Activated T-cell treated with anti-CD3 and anti-CD28 coated beads, Interleukin-2, amount 50 U/mL, for 48 hours (primary cell): Measurements from ENCODE around the gene CTDNEP1.

Experiments used
- DNase-seq, 2 experiments: peaks; one replicate each; pipeline ENCODE4 v3.0.0-alpha.2; 2020

The CTDNEP1 gene

GRCh38 chr17:7279448-7279847 is 27.9 kb upstream of the CTDNEP1 start:
- DNase-seq: no peak

- DNase-seq: no peak
Measured at GRCh38 chr17:7266784-7267183, 15.2 kb upstream of the CTDNEP1 start.

GRCh38 chr17:7263801-7264078 is 12.2 kb upstream of the CTDNEP1 start:
- no peak for DNase-seq

- DNase-seq: no peak
Measured at GRCh38 chr17:7262935-7263800, 11.6 kb upstream of the CTDNEP1 start.

DNA sequence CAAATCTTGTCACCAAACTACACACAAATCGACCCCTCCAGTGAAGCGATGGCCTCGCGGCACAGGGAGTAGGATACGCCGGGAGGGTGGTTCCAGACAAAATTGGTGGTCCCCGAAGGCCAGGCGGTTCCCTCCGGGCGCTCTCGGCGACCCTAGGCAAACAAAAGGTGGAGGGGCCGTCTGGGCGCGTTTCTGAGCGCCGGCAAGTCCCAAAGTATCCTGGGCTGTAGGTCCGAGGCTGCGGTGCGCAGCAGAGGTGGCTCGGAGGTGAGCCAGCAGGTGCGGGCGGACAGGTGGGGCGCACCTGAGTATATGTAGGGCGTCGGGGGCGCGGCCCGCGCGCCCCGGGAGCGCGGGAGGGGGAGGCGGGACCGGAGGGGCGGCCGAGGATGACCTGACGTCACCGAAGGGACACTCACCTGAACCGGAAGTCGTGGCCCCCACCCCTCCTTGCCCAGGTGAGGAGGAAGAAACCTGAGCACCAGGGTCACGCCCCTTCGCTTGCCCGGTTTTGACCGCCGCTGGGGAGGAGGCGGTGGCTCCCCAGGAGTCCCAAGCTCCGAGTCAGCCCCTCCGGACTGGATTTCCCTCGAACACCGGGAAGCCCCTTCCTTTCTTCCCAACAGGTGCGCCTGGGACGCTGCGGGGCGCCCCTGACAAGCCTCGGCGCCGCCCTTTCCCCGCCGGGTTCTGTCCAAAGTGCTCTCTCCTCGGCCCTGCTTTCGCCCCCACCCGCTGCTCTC is 10.8 kb upstream of the CTDNEP1 start, which contains the start of gene CLDN7:
Gene CLDN7, minus strand, starts transcription at position 287 of the 743 bp plus-strand sequence. CDS start 435 bp downstream, outside the sequence.
- DNase-seq: no peak

GRCh38 chr17:7261379-7262191 is 10.1 kb upstream of the CTDNEP1 start:
- DNase-seq: peak in 1 of 2 experiments; percentile 50

GRCh38 chr17:7260651-7261378 is 9.3 kb upstream of the CTDNEP1 start:
- peak; percentile 49 to 62 for DNase-seq

DNA sequence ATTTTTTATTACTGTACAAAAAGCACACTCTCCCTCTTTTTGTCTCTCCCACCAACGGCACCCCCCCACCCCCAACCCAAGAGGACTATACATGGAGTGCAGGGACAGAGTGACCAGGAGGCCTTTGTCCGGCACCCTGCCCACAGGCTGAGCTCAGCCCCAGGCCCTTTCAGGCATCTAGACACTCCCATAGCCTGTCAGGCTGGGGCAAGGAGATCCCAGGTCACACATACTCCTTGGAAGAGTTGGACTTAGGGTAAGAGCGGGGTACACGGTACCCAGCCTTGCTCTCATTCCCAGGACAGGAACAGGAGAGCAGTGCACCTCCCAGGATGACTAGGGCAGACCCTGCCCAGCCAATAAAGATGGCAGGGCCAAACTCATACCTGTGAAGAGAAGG is 8.6 kb upstream of the CTDNEP1 start:
- no peak for DNase-seq

DNA sequence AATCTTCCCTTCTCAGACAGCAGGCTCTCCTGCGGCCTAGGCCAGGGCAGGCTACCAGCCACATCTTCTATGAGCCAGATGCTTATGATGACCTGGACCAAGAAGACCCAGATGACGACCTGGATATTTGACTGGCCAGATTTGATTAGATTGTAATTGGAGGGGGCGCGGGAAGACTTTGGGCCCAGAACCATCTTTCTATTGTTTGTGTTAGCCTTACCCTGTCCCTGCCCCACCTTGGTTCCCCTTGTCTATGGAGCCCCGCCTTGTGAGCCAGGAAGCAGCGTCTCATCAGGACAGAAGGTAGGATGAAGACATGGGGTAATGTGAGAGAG is 8.0 kb upstream of the CTDNEP1 start:
- DNase-seq: no peak

DNA sequence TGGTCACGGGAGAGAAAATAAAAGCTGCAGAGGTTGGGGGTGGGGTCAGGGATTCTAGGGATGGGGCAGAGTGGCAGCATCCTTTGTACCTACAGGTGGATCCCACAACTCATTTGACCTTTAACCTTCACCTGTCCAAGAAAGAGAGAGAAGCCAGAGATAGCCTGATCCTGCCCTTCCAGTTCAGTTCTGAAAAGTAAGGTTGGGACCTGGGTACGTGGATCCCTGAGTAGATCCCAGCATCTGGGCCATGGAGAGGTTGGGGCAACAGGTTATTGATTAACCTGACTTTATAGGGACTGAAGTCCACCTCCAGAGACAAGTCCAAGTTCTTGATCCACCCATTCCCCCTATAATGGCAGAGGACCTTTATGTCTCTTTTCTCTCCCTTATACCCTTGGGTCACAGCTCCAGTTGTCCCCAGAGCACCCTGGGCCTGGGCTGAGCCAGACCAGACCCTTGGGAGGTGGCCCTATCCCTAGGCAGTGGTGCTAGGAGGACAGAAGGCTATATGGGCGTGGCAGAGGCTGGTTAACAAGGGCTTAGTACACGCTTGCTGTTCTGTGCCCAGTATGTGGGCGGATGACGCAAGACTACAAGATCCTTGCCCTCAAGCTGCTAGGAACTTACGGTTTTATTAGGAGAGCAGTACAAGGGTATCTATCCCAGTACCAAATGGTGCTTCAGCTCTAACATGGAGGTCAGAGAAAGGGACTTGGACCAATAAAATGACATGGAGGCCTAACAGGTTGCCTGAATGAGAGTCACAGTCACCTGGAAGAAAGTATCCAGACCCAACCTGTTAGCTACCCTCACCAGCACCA is 7.4 kb upstream of the CTDNEP1 start:
- DNase-seq: peak; percentile 36 to 52

DNA sequence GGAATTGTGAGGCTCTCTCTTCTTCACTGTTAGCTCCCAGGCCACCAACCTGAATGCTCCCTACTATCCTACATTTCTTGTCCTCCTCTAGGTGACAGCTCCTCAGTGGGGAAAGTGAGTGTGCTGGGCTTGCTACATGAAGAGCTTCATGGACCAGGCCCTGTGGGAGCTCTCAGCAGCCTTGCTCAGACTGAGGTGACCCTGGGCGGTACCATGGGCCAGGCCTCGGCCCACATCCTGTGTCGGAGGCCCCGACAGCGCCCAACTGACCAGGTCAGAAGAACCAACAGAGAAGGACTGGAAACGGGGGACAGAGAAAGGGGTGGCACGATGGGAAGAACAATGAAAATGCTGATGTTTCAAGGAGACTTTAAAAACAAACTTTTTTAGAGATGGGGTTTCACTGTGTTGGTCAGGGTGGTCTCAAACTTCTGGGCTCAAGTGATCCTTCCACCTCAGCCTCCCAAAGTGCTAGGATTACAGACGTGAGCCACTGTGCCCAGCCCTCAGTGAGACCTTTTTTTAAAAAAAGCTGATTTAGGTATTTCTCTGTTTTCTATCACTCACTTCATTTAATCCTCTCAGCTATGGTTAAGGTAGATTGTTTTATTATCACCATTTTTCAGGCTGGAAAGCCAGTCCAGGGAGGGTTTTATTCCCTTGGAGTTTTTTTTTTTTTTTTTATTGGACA is 5.4 kb upstream of the CTDNEP1 start:
- no peak for DNase-seq

DNA sequence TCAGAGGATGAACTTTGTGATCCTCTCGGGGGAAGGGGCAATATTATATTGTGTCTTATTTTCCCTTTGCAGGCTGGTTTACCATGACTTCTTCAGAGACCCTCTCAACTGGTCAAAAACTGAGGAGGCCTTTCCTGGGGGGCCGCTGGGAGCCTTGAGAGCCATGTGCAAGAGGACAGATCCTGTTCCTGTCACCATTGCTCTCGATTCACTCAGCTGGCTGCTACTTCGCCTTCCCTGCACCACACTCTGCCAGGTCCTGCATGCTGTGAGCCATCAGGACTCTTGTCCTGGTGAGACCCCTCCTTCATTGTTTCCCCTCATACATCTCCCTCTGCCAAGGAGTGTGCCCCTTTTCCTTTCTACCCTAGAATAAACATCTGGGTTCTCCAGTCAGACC is 3.0 kb upstream of the CTDNEP1 start:
- DNase-seq: no peak

DNA sequence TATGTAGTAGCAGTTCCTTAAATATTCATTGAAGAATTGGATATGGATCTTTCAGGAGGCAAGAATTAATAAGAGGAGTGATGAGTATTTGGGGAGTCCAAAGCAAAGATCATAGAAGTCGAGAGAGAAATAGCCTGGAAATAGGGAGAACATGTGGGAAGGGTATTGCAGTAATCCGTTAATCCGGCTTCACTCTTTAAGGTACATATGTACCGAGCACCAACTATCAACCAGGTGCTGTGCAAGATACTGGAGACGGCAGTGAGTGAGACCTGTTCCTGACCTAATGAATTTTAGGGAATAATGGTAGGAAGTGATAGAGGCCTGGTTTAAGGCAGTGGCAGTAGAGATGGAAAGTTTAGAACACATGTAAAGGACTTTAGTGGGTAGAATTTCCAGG is 1.5 kb upstream of the CTDNEP1 start:
- no peak for DNase-seq

- DNase-seq: peak; percentile 95
Measured at GRCh38 chr17:7252176-7253043, 876 bp upstream of the CTDNEP1 start, which contains the start of gene ELP5. TSS of gene ELP5 (plus strand) at chr17:7252215. CDS start at chr17:7252551, 336 bp downstream.

- DNase-seq: peak in 1 of 2 experiments; percentile 47
Measured at GRCh38 chr17:7250695-7251627, 573 bp downstream of the CTDNEP1 start.

GRCh38 chr17:7249830-7250229 is 1.7 kb downstream of the CTDNEP1 start:
- no peak for DNase-seq

GRCh38 chr17:7249214-7249613 is 2.3 kb downstream of the CTDNEP1 start:
- DNase-seq: no peak

DNA sequence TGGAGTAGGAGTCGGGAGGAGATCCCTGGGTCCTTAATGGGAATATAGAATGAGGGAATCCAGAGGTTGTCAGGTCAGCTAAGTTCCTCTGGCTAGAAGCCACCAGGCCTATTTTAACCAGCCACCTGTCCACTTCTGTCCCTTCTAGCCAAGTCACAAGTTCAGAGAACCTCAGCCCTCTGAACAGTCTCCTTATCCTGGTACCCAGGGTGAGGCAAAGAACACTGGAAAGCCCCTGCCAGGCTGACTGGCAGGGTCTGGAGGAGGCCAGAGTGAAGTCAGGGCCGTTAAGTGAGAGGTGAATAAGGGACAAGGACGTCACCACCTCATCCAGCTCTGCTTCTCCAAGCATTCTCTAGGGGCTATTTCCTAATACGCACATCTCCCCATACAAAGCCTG is 2.7 kb downstream of the CTDNEP1 start:
- DNase-seq: no peak

DNA sequence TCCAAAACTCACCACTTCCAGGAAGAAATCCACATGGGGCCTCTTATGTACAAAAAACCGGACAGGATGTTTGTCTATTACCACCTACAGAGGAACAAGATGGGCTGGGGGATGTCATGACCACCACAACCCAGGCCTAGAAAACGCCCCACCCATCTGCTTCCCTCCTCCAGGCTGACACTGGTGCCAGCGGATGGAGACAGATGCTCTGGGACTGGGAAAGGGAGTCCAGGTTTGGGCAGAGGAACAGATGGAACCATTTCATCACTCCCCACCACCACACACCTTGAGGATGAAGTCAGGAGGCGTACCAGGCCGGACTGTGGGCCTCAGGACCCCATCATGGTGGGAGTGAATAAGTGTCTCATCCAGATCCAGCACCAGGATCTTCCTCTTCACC is 4.8 kb downstream of the CTDNEP1 start:
- no peak for DNase-seq
